ENCODE results near the gene SPACA9. TPM values are rescaled to one million over a fixed set of nuclear protein-coding genes. Genes with fewer than 3 reads are reported as not detected.

Gene SPACA9
- total RNA-seq, 2 donors from 2014 or later: 2.2 to 8.1 TPM

GRCh38 chr9:132919614-132920268 lies 41.0 kb downstream of the SPACA9 start:
- no peak for TF ChIP-seq CTCF (IDR thresholded peaks at IDR 0.05)
- no peaks in the 10 kb centered on the region for H3K27me3 ChIP-seq (replicated peaks; ENCODE audit: insufficient read depth)
- ATAC-seq (ENCODE audit: insufficient number of reproducible peaks, low FRiP score, low read depth): no peak

GRCh38 chr9:132923346-132923902 lies 44.7 kb downstream of the SPACA9 start:
- Histone ChIP-seq H3K4me1 (ENCODE audit: control insufficient read depth in 1 of 2, low read depth in 2 of 2) (no peaks in the 10 kb centered on the region), H3K36me3 (peaks cover 83% of the 10 kb centered on the region), H3K27ac (no peak overlapping the region), H3K4me3 (no peak overlapping the region), H3K27me3 (replicated peaks; ENCODE audit: insufficient read depth) (no peaks in the 10 kb centered on the region), H3K9me3 (no peaks in the 10 kb centered on the region)
- TF ChIP-seq CTCF (IDR thresholded peaks at IDR 0.05): no peak
- no peak for ATAC-seq (ENCODE audit: insufficient number of reproducible peaks, low FRiP score, low read depth)
- no peak for DNase-seq (ENCODE audit: low spot score)

More at GRCh38 chr9:132919614-132920268, 41.0 kb downstream of the SPACA9 start:
- no peak overlapping the region for H3K4me3 ChIP-seq
- DNase-seq (ENCODE audit: low spot score): no peak
- no peaks in the 10 kb centered on the region for H3K4me1 ChIP-seq (ENCODE audit: control insufficient read depth in 1 of 2, low read depth in 2 of 2)
- peaks cover 51% of the 10 kb centered on the region for H3K36me3 ChIP-seq
- H3K27ac ChIP-seq: no peak overlapping the region
- no peaks in the 10 kb centered on the region for H3K9me3 ChIP-seq

GRCh38 chr9:132927704-132928103 lies 49.0 kb downstream of the SPACA9 start:
- Histone ChIP-seq H3K36me3 (peaks cover 54% of the 10 kb centered on the region), H3K4me3 (no peak overlapping the region), H3K9me3 (no peaks in the 10 kb centered on the region), H3K27ac (no peak overlapping the region), H3K4me1 (ENCODE audit: control insufficient read depth in 1 of 2, low read depth in 2 of 2) (no peaks in the 10 kb centered on the region), H3K27me3 (replicated peaks; ENCODE audit: insufficient read depth) (no peaks in the 10 kb centered on the region)
- no peak for TF ChIP-seq CTCF (IDR thresholded peaks at IDR 0.05)
- ATAC-seq (ENCODE audit: insufficient number of reproducible peaks, low FRiP score, low read depth): no peak
- no peak for DNase-seq (ENCODE audit: low spot score)

GRCh38 chr9:132931178-132931735 lies 52.6 kb downstream of the SPACA9 start:
- no peak for ATAC-seq (ENCODE audit: insufficient number of reproducible peaks, low FRiP score, low read depth)
- peaks cover 33% of the 10 kb centered on the region for H3K36me3 ChIP-seq
- H3K27ac ChIP-seq: no peak overlapping the region
- H3K4me1 ChIP-seq (ENCODE audit: control insufficient read depth in 1 of 2, low read depth in 2 of 2): no peaks in the 10 kb centered on the region
- no peak for DNase-seq (ENCODE audit: low spot score)
- no peaks in the 10 kb centered on the region for H3K9me3 ChIP-seq
- H3K27me3 ChIP-seq (replicated peaks; ENCODE audit: insufficient read depth): no peaks in the 10 kb centered on the region
- TF ChIP-seq CTCF (IDR thresholded peaks at IDR 0.05): no peak
- H3K4me3 ChIP-seq: no peak overlapping the region

GRCh38 chr9:132935026-132935425 lies 56.3 kb downstream of the SPACA9 start:
- no peaks in the 10 kb centered on the region for H3K27me3 ChIP-seq (replicated peaks; ENCODE audit: insufficient read depth)
- H3K4me3 ChIP-seq: no peak overlapping the region
- no peaks in the 10 kb centered on the region for H3K4me1 ChIP-seq (ENCODE audit: control insufficient read depth in 1 of 2, low read depth in 2 of 2)
- no peak overlapping the region for H3K27ac ChIP-seq
- TF ChIP-seq CTCF (IDR thresholded peaks at IDR 0.05): no peak
- peaks cover 6% of the 10 kb centered on the region for H3K36me3 ChIP-seq
- DNase-seq (ENCODE audit: low spot score) (no peak), ATAC-seq (ENCODE audit: insufficient number of reproducible peaks, low FRiP score, low read depth) (no peak)
- H3K9me3 ChIP-seq: no peaks in the 10 kb centered on the region

All from thoracic aorta (tissue), 2 donors.